ENCODE data around the gene RIC8A.

RIC8A gene

DNA sequence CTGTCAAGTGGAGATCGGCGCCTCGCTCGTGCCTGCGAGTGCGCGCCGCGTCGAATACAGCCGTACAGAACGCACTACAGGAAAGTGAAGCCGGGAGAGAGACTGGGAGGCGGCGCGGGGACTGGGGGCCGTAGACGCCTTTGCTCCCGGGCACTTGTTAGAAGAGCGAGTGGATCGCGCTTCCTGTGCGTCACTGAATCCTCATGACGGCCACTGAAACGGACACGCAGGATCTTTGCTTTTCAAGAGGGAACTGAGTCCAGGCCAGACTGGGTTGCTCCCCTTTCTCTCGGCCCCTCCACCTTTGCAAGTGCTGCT lies 314 bp downstream of the RIC8A start:
- H3K27ac ChIP-seq, result peak overlapping the region; percentile 96
- no peak for TF ChIP-seq ZFX (IDR thresholded peaks at IDR 0.05)
- TF ChIP-seq, protein P1, sequence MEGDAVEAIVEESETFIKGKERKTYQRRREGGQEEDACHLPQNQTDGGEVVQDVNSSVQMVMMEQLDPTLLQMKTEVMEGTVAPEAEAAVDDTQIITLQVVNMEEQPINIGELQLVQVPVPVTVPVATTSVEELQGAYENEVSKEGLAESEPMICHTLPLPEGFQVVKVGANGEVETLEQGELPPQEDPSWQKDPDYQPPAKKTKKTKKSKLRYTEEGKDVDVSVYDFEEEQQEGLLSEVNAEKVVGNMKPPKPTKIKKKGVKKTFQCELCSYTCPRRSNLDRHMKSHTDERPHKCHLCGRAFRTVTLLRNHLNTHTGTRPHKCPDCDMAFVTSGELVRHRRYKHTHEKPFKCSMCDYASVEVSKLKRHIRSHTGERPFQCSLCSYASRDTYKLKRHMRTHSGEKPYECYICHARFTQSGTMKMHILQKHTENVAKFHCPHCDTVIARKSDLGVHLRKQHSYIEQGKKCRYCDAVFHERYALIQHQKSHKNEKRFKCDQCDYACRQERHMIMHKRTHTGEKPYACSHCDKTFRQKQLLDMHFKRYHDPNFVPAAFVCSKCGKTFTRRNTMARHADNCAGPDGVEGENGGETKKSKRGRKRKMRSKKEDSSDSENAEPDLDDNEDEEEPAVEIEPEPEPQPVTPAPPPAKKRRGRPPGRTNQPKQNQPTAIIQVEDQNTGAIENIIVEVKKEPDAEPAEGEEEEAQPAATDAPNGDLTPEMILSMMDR (conservative IDR thresholded peaks at IDR 0.05), result no peak

DNA sequence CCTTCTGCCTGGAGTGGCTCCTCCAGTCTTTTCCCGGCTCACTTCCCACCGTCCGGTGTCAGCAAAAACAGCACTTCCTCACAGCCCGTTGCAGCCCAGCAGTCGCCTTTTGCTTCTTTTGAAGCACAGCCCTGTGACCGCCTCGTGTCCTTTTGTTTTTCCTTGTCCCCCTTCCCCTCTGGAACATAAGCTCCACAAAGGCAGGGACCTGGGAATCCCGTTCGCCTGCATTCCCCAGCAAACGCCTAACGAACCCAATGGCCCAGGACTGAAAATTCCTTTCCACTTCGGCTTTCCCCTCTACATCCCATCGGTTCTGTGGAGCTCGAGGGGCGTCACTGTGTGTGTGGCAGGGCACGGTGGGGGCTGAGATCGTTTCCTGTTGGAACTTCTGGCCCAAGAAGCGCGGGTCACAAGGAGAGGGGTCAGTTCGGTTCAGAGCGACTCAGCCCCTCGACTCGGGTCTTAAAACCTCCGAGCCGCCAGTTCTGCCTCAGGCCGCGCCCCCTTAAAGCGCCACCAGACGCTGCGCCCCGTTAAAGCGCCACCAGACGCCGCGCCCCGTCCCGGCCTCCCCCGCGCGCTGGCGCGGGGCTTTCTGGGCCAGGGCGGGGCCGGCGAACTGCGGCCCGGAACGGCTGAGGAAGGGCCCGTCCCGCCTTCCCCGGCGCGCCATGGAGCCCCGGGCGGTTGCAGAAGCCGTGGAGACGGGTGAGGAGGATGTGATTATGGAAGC lies 841 bp downstream of the RIC8A start:
- peak; percentile 65; the same call in 1 of the 2 replicates for TF ChIP-seq ZFX (IDR thresholded peaks at IDR 0.05)
- TF ChIP-seq, protein P1 (conservative IDR thresholded peaks at IDR 0.05), result no peak

DNA sequence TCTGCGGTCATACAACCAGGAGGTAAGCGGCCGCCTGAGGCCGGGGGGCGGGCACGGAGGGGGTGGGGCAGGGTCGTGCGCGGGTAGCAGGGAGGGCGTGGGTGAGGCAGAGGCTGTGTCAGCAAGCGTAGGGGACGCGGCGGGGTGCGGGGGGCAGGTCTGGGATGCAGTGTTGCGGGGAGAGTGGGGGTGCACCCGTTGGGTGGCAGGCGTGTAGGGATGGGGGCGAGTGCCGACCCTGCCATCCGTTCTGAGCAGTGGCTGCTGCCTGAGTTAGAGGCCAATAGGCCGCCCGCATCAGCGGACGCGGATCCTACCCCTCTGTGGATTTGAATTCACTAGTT lies 1.4 kb downstream of the RIC8A start:
- H3K27ac ChIP-seq, result peak overlapping the region; percentile 96
- TF ChIP-seq, protein P1 (conservative IDR thresholded peaks at IDR 0.05), result no peak
- peak; percentile 53; the same call in 1 of the 2 replicates for TF ChIP-seq ZFX (IDR thresholded peaks at IDR 0.05)

More for the DNA sequence above, 841 bp downstream of the RIC8A start:
- H3K27ac ChIP-seq, result peak overlapping the region; percentile 96

DNA sequence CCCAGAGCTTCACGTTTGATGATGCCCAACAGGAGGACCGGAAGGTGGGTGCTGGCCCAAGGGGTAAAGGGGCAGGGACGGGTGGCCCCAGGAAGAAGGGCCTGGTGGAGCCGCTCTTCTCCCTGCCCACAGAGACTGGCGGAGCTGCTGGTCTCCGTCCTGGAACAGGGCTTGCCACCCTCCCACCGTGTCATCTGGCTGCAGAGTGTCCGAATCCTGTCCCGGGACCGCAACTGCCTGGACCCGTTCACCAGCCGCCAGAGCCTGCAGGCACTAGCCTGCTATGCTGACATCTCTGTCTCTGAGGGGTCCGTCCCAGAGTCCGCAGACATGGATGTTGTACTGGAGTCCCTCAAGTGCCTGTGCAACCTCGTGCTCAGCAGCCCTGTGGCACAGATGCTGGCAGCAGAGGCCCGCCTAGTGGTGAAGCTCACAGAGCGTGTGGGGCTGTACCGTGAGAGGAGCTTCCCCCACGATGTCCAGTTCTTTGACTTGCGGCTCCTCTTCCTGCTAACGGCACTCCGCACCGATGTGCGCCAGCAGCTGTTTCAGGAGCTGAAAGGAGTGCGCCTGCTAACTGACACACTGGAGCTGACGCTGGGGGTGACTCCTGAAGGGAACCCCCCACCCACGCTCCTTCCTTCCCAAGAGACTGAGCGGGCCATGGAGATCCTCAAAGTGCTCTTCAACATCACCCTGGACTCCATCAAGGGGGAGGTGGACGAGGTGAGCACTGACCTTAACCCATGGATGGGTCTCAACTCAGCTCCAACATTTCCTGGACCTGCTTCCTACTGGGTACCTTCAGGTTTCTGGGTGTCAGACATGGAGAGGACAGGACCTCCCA lies 2.0 kb downstream of the RIC8A start:
- no peak for TF ChIP-seq ZFX (IDR thresholded peaks at IDR 0.05)
- TF ChIP-seq, protein P1 (conservative IDR thresholded peaks at IDR 0.05), result no peak
- H3K27ac ChIP-seq, result peak overlapping the region; percentile 96

DNA sequence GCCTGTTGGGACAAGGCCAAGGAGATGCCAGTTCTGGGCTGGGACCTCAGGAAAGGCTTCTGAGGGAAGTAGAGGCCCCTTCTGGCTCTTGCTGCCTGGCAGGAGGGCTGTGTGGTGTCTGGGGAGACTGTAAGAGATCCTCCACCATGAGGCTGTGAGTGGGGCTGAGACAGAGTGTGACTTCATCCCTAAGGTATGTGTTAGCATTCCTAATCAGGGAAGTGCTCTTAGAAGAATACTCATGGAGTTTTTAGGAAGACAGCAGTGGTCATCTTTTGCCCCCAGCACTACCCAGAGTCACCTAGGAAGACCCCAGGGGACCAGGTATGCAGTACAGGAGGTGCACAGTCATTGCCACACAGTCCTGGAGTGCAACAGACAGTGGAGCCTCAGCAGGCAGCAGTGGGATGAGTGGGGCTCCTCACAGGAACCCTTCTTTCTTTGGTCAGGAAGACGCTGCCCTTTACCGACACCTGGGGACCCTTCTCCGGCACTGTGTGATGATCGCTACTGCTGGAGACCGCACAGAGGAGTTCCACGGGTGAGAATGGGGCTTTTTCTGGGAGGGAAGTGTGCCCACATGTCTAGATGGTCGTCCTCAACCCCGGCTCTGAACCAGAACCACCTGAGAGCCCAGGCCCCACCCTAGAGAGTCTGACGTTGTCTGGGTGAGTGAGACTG lies 2.8 kb downstream of the RIC8A start:
- no peak overlapping the region; the same call in 1 of the 2 replicates for H3K27ac ChIP-seq

DNA sequence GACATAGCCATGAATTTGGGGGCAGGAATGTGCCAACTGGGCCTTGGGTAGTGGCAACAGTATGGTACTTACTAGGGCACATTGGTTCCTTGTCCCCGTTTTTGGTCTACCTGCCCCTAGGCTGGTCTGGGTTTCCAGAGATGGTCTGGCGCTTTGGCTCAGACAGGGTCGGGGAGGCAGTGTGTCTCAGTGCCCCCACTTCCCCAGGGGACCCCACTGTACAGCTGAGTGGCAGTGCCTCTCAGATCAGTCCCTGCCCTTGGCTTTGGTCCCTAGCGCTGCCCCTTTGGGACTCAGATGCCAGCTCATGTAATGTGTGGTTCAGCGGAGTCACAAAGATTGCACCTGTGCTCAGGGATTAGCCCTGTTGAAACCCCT lies 3.3 kb downstream of the RIC8A start:
- H3K27ac ChIP-seq, result no peak overlapping the region
- TF ChIP-seq ZFX (IDR thresholded peaks at IDR 0.05), result no peak
- TF ChIP-seq, protein P1 (conservative IDR thresholded peaks at IDR 0.05), result no peak

More for the DNA sequence above, 2.8 kb downstream of the RIC8A start:
- no peak for TF ChIP-seq ZFX (IDR thresholded peaks at IDR 0.05)
- TF ChIP-seq, protein P1 (conservative IDR thresholded peaks at IDR 0.05), result no peak

DNA sequence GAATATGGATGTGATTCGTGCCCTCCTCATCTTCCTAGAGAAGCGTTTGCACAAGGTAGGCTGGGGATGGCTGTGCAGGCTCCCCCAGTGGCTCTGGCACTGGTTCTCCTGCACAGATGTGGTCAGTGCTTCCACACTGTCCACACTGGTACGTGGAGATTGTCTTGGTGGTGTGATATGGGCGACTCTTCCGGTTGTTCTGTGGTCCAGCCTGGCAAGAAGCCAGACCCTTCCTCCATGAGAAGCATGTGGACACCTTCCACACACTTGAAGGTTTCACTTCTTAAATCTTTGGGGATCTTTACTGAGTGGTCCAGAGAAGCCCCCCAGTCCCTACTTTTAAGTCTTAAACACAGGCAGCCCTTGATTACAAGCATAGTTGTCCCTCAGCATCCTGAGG lies 3.8 kb downstream of the RIC8A start:
- no peak overlapping the region for H3K27ac ChIP-seq
- TF ChIP-seq, protein P1 (conservative IDR thresholded peaks at IDR 0.05), result no peak
- TF ChIP-seq ZFX (IDR thresholded peaks at IDR 0.05), result no peak

Measured in C4-2B (cell line).